ENCODE data around the gene ABHD10.

- TF ChIP-seq CTCF (IDR thresholded peaks at IDR 0.05): no peak
- no peak for TF ChIP-seq EZH2 (IDR thresholded peaks at IDR 0.05)
Measured at GRCh38 chr3:111980716-111981456, 2.1 kb downstream of the ABHD10 start.
